ENCODE measurements around the gene GALNT9.

GALNT9 gene

DNA sequence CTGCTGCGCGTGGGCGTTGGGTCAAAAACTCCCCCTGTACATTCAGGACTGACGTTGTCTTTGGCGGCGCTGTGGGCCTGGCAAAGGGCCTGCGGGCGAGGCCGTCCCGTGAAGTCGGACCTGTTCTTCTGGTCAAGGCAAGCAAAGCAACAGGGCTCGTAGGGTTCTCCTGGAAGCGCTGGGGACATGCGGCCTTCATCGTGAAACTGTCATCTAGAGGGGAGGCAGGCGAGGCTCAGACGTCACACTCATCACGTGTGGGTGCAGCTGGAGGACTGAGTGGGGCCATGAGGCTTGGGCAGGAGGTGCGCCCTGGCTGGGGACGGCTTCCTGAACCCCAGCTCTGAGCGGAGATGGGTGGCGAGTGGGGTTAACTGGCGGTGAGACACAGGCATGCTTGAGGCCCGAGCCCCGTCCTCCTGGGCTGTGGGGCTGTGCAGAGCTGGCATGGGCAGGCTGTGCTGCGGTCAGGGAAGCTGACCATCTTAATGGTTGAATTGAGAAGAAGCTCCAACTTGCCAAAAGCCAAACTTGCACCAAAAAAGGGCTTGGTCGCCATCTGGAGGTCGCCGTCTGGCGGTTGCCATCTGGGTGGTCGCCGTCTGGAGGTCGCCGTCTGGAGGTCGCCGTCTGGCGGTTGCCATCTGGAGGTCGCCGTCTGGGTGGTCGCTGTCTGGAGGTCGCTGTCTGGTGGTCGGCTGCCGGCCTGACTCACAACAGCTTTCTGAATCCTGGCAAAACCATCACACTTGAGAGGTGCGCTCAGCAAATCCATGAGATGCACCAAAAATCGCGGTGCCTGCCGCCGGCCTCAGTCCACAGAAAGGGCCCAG is 119.0 kb downstream of the GALNT9 start:
- no peak for DNase-seq

DNA sequence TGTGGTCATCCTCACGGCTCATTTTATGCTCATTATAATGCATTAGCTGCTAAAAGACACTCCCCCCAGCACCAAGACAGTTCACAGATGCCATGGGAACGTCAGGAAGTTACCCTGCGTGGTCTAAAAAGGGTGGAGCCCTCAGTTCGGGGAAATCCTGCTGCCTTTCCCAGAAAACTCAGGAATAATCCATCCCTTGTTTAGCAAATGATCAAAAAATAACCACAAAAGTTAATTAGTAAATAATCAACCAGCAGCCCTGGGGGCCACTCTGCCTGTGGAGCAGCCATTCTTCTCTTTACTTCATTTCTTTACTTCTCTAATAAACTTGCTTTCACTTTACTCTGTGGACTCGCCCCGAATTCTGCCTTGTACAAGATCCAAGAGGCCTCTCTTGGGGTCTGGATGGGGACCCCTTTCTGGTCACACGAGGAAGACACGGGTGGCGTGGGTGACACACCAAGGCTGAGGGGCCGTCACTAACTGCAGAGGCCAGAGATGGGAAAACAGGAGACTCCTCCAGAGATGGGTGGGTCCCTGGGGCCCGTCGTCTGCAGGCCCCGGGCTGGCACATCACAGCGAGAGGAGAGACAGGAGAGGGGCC is 119.7 kb downstream of the GALNT9 start:
- DNase-seq = no peak

DNA sequence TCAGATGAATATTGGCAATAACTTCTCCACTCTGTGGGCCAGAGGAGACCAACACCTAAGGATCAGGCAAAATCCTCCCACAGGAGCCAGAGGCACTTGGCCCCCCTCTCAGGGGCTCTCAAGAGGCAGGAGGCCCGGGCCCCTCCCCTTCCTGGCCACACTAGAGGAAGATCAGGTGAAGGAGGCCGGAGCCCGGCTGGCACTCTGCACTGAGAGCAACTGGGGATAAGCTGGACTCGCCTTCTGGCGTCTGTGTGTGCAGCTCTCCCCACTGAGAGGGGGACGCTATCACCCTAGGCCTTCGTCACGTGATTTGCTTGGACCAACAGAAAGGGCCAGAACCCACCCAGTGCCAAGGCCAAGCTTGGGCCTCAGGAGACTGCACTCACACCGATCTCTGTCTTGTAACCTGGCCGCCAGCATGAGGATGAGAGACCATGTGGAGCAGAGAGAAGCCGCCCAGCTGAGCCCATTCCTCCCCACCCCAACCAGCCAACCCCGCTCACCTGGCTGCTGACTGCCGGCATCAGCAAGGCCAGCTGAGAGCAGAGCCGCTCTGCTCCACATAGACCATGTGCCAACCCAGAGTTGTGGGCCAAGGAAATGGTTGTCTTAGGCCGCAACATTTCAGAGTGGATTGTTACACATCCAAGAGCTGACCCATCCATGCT is 121.1 kb downstream of the GALNT9 start:
- no peak for DNase-seq

DNA sequence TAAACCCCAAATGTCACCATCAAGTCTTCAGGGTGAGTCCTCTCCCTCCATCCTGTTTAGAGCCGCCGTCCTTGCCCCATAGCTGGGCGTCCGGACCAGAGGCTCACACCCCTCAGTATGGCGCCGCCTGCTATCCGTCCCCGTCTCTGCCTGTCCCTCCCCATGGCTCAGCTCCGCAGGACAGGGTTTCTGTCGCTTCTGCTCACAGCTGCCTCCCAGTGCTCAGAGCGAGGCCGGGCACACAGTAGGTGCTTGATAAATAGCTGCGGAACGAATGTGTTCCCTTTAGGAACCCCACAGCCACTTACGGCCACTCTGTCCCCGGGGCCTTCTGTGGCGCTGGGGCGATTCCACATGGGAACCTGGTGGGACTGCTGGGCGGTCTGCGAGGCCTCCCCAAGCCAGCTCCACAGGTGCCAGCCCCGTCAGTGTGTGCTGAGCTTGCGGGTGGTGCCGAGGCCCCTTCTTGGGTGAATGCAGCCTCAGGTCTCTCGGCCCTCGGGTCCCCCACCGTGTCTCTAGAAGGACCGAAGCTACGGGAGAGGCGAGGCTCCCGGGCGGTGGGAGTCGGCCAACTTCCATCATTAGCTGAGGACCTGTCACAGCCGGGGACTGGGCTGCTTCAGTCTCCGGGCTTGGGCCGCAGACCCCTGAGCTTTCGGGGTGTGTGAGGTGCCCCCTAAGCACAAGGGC is 122.2 kb downstream of the GALNT9 start:
- DNase-seq = no peak

DNA sequence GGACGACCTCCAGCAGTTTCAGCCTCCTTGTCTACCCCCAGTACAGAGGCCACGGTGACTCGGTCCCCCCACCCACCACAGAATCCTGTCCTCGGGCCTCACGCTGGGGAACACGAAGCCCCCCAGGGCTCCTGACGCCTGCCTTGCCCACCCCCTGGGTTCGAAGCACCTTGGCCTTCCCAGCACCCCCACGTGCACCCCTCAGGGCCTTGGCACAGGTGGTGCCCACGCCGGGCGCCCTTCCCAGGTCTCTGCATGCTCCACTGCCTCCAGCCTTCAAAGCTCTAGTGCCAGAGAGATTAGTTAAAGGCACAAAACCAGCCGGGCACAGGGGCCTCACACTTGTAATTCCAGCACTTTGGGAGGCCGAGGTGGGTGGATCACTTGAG is 123.3 kb downstream of the GALNT9 start:
- DNase-seq = no peak

DNA sequence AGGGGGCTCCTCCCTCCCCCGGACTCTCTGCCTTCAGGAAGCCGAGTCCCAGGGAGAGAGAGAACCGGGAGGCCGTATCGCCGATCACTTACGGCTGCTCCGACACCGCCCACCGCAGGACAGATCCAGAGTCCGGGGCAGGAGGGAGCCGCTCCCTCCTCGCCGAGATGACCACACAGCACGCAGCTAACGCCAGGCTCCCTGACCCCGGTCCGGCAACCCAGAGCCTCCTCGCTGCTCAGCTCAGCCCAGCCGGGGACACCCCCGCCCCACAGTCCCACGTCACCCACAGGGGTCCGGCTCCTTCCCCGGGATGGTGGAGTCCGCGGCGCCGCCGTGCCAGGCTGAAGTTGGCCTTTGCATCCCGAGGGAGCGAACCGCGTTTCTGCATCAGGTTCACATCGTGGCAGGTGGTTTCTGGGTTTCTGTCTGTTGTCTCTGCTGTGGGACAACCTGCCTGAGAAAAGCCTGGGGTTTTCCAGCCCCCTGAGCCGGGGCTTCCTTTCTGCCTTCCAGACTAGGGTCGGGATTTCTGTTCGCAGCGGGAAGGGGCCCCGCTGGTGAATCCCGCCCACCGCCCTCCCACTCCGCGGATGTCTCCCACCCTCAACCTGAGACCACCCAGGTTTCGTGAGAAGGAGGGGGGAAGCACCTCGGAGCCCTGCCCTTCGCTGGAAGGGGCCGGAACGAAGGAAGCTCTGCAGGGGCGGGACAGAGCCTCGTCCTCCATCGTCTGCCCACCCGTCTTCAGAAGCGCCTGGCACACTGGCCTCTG is 123.9 kb downstream of the GALNT9 start:
- no peak for DNase-seq

DNA sequence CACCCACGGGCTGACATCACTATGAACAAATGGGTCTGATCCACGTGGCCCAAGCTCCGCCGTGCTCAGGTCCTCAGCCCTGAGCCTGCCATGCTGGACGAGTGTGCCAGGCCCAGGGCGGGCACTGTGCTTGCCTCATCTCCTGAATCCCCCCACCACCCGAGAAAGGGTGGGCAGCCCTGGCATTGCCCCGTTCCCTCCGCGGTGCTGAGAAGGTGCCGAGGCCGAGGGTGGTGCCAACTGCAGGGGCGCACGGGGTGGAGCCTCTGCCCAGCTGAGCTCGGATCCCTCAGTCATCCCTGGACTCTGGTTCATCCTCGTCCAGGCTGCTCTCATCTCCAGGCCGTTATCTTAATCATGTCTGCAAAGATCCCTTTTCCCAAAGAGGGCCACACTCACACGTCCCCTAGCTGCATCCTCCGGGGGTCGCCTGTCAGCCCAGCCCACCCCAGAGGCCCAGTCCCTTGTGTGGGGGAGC is 124.6 kb downstream of the GALNT9 start:
- no peak for DNase-seq

DNA sequence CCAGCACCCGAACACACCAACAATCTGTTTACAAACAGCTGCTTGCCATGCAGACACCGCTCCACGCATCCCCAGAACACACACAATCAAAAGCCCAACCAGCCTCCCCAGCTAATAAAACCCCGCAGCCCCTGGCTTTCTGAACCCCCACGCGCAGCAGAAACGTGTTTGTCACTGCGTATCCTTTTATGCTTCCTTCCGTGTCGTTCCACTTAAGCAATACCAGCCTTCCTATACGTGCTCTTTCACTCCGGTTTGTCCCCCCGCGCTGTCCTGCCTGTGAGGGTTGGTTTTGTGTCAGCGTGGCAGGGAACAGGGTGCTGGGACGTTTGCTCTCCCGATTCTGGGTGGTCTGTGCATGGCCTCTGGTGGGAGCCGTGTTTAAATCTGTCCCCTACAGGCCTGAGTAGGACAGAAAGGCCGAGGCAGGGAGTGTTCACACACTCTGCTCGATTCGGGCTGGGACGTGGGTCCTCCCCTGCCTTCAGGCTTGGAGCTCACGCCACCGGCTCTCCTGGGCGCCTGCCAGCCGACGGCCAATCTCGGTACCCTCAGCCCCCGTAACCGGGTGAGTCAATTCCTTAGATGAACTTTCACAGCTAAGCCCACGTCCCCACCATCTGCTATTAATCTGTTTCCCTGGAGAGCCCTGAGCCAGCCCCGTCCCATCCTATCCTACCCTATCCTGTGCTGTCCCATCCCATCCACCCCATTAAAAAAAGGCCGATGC is 125.2 kb downstream of the GALNT9 start:
- no peak for DNase-seq

DNA sequence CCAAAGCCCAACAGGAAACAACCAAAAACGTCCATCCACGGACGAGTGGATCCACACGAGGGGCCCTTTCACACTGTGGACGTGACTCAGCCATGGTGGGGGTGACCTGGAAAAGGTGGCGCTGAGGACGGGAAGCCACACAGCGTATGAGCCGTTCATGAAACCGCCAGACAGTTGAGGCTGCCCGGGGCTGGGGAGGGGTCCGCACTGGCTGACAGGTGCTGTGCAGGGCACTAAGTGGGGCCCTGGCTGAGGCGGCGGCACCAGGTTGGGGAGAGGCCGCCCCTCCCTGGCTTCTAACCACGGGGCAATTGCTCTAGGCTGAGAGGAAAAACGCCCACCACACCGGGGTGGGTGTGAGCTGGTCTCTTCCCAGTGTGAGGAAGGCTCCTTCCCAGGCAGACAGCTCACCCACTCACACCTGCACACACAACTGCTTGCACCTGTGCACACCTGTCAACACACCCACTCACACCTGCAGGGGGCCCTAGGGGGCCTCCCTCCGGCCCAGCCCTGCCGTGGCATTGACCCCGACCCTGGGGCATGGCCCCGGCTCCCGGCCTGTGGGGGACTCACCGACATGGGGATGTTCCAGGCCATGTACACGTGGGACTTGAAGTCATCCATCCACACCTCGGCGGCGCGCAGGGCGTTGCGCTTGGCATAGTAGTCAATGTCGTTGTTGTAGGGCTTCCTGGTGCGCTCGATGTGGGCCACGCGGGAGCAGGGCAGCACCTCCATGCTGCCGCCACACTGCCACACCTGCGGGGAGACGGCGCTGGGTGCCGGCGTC is 126.3 kb downstream of the GALNT9 start:
- DNase-seq = no peak

DNA sequence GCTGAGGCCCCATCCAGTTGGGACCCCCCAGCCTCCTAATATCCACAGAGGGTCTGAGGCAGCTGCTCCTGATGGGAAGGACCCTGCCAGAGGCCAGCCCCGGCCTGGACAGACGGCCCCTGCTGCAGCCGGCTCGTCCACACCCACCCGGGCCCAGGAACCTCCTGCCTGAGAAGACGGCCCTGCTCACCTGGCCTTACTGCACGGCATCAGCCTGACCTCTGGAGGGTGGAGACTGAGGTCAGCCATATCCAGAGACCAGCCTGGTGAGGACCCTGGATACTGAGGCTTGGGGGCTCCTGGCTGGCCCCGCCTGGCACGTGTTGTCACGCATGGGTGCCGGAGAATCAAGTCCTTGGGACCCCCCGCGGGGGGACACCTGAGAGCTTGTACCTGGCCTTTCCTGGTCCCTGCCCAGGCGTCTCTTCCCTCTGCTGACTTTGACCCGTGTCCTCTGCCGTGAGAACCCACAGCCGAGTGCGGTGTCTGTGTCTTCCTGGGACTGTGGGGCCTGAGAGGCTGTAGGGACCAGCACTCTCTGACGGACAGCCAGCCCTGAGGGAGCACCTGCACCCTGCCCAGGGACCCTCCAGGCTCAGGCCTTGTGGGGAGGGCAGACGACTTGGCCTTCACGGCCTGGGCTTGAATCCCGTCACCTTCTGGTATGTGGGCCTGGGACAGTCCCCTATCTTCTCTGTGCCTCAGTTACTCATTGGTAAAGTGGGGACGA is 127.8 kb downstream of the GALNT9 start:
- no peak for DNase-seq

DNA sequence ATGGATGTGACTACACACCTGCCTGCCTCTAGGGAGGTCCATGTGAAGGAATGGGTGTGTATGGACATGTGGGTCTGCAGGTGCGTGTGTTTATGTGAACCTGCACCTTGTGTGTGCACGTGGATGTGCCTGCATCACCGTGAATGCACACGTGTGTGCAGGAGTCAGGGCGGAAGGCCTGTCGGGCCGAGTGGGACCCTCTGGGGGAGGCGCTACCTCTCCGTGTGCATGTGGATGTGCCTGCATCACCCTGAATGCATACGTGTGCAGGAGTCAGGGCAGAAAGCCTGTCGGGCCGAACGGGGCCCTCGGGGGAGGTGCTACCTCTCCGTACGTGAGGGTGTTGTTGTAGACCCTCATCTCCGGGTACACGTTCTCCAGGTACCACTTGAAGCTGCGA is 128.6 kb downstream of the GALNT9 start:
- no peak for DNase-seq

DNA sequence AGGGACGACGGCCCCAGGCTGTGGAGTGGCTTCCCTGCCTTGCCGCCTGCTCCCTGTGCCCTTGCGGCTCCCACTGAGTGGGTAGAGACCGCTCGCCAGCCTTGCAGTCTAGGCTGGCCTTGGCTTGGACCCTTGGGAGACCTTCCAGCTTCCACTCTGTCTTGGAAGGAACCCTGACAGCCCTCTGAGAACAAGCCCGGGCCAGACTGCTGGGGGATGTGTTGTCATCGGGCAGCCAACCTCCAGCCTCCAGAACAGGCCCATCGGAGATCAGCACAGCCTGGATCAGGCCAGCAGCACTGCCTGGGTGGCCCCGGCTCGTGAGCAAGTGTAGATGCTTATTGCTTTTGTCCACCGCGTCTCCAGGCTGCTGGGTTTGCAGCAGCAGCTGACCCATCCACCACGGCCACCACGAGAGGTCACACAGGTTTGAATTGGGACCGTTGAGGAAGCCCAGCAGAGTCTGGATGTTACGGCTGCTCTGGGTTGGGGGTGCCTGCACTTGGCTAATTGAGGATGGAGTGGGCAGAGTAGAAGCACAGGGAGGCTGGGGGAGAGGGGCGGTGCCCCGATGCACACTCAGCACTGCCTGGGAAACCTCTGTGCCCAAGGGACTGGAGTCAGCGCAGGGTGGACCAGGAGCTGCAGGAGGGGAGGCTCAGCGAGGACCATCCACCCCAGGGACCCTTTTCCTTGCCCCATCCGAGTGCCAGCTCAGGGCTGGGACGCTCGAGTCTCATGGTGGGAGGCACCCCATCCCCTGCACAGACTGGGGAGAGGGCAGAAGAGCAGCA is 129.7 kb downstream of the GALNT9 start:
- DNase-seq = no peak

DNA sequence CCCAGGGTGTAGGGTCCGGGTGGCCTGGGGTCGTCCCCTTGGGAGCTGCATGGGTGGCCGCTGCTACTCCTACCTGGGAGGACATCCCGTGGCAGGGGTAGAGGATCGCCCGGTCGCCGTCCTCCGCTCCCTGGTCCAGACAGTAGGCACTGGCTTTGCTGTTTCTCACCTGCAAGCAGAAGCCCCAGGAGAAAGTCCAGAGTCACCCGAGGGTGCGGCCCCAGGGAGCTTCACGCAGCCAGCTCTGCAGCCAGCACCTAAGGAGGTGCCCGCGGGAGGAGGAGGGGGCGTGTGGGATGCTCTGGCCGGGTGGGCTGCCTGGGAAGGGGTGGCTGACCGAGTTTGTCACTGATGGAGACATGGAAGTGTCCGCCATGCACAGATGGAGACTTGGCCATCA is 130.3 kb downstream of the GALNT9 start:
- DNase-seq = no peak

DNA sequence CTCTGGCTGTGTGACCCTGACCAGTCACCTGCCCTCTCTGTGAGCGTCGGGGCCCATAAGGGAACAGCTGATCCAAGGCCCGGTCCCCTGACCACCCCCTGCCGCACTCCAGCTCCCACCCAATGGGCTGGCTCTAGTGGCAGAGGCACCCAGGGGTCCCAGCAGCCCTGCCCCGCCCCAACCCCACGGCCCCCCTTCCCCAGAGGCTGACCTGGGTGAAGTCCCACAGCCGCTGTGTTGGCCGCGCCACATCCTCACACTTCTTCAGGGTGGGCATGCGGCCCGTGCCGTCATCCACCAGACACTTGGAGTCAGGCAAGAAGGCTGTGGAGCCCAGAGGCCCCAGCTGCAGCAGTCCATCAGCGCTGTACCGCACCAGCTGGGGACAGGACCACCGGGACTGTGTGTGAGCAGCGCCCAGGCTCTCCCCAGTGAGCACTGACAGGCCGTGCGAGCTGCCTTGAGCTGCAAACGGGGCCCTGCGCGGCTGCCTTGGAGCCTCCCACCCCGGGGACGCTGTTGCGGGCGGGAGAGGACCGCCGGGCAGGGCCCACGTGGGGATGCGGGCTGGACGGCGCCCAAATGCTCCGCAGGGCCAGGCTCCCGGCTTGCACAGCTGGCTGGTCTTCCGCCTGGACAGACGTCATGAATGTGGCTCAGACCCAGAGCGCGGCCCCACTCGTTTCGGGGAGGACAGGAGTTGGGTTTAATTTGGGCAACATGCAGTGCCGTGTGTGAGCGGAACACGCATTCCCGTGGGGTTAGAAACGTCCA is 131.6 kb downstream of the GALNT9 start:
- DNase-seq = no peak

DNA sequence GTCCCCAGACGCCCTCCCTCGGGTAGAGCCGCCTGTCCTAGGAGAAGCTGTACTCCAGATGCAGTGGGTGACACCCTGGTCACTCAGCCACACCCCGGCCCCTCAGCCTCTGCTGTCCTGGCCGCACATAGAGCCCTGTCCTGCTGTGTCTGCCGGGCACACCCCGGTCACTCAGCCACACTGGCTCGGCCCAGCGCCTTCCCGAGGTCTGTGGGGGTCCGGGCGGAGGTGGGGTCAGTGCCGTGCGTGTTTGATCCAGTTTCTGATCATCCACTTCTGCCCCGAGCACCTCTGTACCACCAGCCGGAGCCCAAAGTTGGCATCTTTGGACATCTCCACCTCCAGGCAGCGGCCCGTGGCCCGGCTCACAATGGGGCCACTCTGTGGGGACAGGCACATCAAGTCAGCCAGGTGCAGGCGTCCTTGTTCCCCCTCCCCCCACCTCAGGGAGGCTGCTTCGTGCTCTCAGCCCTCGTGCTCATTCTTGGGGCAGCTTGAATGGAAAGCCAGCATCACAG is 132.5 kb downstream of the GALNT9 start:
- DNase-seq = no peak

DNA sequence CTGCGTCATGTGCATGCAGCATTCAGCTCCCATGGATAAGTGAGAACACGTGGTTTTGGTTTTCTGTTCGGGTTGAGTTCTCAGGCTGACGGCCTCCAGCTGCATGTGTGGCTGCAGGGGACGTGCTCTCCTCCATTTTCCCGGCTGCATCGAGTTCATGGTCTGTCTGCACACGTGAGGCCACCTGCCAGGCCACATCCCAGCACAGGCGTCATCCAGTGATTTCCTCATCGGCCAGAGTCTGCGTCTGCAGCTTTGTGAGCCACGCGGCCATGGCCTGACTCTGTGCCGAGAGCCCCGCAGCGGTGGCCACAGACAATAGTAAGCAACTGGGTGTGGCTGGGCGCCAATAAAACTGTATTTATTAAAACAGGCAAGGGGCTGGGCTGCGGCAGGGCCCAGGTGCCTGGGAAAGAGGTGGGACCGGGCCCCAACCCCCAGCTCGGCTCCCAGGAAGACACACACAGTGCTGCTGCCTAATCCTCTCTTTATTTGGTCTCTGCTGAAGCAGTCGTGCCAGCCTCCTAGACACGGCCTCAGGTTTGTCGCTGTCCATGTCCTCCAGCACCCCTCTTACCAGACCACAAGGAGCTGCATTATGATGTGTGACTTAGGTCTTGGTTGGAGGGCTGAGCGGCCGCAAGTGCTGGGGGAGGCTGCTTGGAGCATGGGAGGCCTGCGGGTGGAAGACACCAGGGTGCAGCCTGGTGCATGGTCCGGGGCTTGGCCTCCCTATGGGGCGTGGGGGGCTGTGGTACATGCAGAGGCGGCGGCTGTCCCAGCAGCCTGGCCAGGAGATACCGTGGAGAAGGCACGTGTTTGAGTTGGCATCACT is 133.1 kb downstream of the GALNT9 start:
- no peak for DNase-seq

DNA sequence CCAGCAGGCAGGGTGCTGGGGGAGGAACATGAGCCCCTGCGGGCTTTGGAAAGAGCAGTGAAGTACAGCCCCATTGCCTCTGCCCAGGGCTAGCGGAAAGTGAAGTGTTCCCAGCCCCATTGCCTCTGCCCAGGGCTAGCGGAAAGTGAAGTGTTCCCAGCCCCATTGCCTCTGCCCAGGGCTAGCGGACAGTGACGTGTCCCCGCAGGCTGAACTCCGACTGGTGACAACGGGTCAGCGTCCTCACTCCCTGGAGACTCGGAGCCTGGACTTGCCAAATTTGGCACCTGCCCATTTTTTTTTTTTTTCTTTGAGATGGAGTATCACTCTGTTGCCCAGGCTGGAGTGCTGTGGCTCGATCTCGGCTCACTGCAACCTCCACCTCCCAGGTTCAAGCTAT is 134.1 kb downstream of the GALNT9 start:
- DNase-seq = peak; percentile 27
